Effector memory CD4-positive, alpha-beta T cell (primary cell): ENCODE results near the gene IRX3.

ENCODE experiments used
- DNase-seq, 3 donors: peaks; one replicate each; pipeline ENCODE4 v3.0.0-alpha.2; 2020
- H3K27ac ChIP-seq: 2 replicates; pipeline ENCODE4 v1.7.0; 2013; ENCODE audit warnings: mild to moderate bottlenecking, low read length, moderate library complexity; ENCODE audit not compliant: insufficient read depth, poor library complexity, severe bottlenecking
- H3K27me3 ChIP-seq: replicated peaks from 2 replicates; pipeline ENCODE4 v1.7.0; 2013; ENCODE audit warnings: mild to moderate bottlenecking, low read length; ENCODE audit not compliant: insufficient read depth, control insufficient read depth, poor library complexity, severe bottlenecking
- H3K36me3 ChIP-seq: 2 replicates; pipeline ENCODE4 v1.7.0; 2013; ENCODE audit warnings: mild to moderate bottlenecking, low read length, moderate library complexity; ENCODE audit not compliant: control insufficient read depth, insufficient read depth
- H3K4me1 ChIP-seq: 2 replicates; pipeline ENCODE4 v1.7.0; 2013; ENCODE audit warnings: low read length, mild to moderate bottlenecking; ENCODE audit not compliant: control insufficient read depth, insufficient read depth, poor library complexity, severe bottlenecking
- H3K4me3 ChIP-seq: 2 replicates; pipeline ENCODE4 v1.7.0; 2013; ENCODE audit warnings: low read length, low read depth, mild to moderate bottlenecking; ENCODE audit not compliant: insufficient read depth, poor library complexity, severe bottlenecking
- H3K9me3 ChIP-seq: 2 replicates; pipeline ENCODE4 v1.7.0; 2013; ENCODE audit warnings: mild to moderate bottlenecking, low read length, moderate library complexity; ENCODE audit not compliant: control insufficient read depth

Gene IRX3

GRCh38 chr16:54239456-54239855, 47.1 kb downstream of the IRX3 start:
- Histone ChIP-seq H3K4me3 (no peak overlapping the region), H3K27me3 (peaks cover under 1% of the 10 kb centered on the region), H3K9me3 (no peaks in the 10 kb centered on the region), H3K36me3 (no peaks in the 10 kb centered on the region), H3K4me1 (no peaks in the 10 kb centered on the region), H3K27ac (no peak overlapping the region)
- no peak for DNase-seq

GRCh38 chr16:54236773-54237172, 49.8 kb downstream of the IRX3 start:
- Histone ChIP-seq H3K27ac (no peak overlapping the region), H3K4me3 (no peak overlapping the region), H3K4me1 (no peaks in the 10 kb centered on the region), H3K27me3 (peaks cover 8% of the 10 kb centered on the region), H3K36me3 (no peaks in the 10 kb centered on the region), H3K9me3 (no peaks in the 10 kb centered on the region)
- no peak for DNase-seq

- Histone ChIP-seq H3K4me1 (no peaks in the 10 kb centered on the region), H3K27ac (no peak overlapping the region), H3K4me3 (no peak overlapping the region), H3K9me3 (no peaks in the 10 kb centered on the region), H3K36me3 (no peaks in the 10 kb centered on the region), H3K27me3 (peaks cover 8% of the 10 kb centered on the region)
- DNase-seq, result no peak
These were observed 53.0 kb downstream of the IRX3 start for GRCh38 chr16:54233615-54234014.
